Psoas muscle (tissue), 8 donors: Measurements from ENCODE around the gene CA10. TPM values are rescaled to one million over a fixed set of nuclear protein-coding genes. Genes with fewer than 3 reads are reported as not detected.

Experiments used
- ATAC-seq, 4 donors: fragments of 200-7000 bp; cut with Tn5 transposase; one replicate each; pipeline ENCODE4 v1.9.1; 2020; ENCODE audit warnings: moderate library complexity in 3 of 4, mild to moderate bottlenecking in 2 of 4
- DNase-seq, 2 donors: peaks; one replicate each; pipeline ENCODE4 v3.0.0-alpha.2; 2020
- H3K27ac ChIP-seq: fragments of 200-600 bp; one replicate; pipeline ENCODE4 v1.8.0; 2022
- H3K27me3 ChIP-seq, 3 donors: fragments of 200-600 bp in 1 of 3; one replicate each; pipeline versions ENCODE4 v1.6.1 to v1.8.0; 2013 to 2022; ENCODE audit warnings: low read length in 2 of 3, mild to moderate bottlenecking in 2 of 3, moderate library complexity in 1 of 3; ENCODE audit not compliant: insufficient read depth in 3 of 3
- H3K36me3 ChIP-seq, 2 donors: fragments of 200-600 bp in 1 of 2; one replicate each; pipeline versions ENCODE4 v1.6.1 to v1.8.0; 2013 to 2022; ENCODE audit warnings: low read depth in 1 of 2, mild to moderate bottlenecking in 1 of 2, moderate library complexity in 1 of 2; ENCODE audit not compliant: insufficient read depth in 1 of 2
- H3K4me1 ChIP-seq: fragments of 200-600 bp; one replicate; pipeline ENCODE4 v1.8.0; 2022
- H3K4me3 ChIP-seq: fragments of 200-600 bp; one replicate; pipeline ENCODE4 v1.8.0; 2022; ENCODE audit warnings: mild to moderate bottlenecking
- H3K9me3 ChIP-seq: fragments of 200-600 bp; one replicate; pipeline ENCODE4 v1.8.0; 2022
- CTCF ChIP-seq: fragments of 200-600 bp; IDR thresholded peaks from one replicate; pipeline ENCODE4 v1.8.0; 2022; ENCODE audit warnings: antibody characterized with exemption
- WGBS, 3 donors: extraction: QIAGEN DNeasy Blood & Tissue Kit; methylation state at CpG; one replicate each; pipeline versions ENCODE4 v1.1.6 to v1.1.7; 2013; 5-methylcytosine and 5-hydroxymethylcytosine counted together
- intact Hi-C, 2 donors: fragments of 100-400 bp; cut with DNase I; formaldehyde crosslinking; loops; one replicate each; pipeline versions ENCODE4 v1.11.0 to v1.14.2; 2022
- polyA plus RNA-seq, 3 donors: library from polyadenylated mRNA; stranded (reverse); fragments of 200-250 nt; gene quantifications; one replicate each; pipeline ENCODE4 v1.2.3, GENCODE V29; 2013
- total RNA-seq, 4 donors: library from RNA; stranded (reverse); fragmentation: NEBNext Ultra II Directional in 2 of 4; extraction: Animal tissue kit (Norgen Biotek cat#: 25700) in 2 of 4; gene quantifications; one replicate each; pipeline versions ENCODE4 v1.2.1 to v1.2.4, GENCODE V29; 2021 to 2023
- donor health status: healthy with polysubstance abuse.
- donor health status: DM: no; HTN: no; CAD: no; lungs with moderate emphysema.
- donor health status: Bipolar disorder and iron deficiency.
- donor health status: healthy.
- donor health status: DM: yes; HTN: yes; CAD: no.
- donor health status: DM: no; HTN: no; CAD: no.
- donor health status: DM: no; HTN: no; CAD: no.
- donor health status: DM: yes; HTN: yes; CAD: no.

CA10 gene
- total and polyA plus RNA-seq, 7 donors, result 0.03 to 0.04 TPM; not detected in 5

GRCh38 chr17:51833620-51834019 is 324.9 kb downstream of the CA10 start:
- ATAC-seq, result no peak
- Histone ChIP-seq H3K27ac (no peak overlapping the region), H3K4me3 (no peak overlapping the region), H3K27me3 (no peaks in the 10 kb centered on the region), H3K4me1 (no peaks in the 10 kb centered on the region), H3K36me3 (no peaks in the 10 kb centered on the region), H3K9me3 (no peaks in the 10 kb centered on the region)
- TF ChIP-seq CTCF, result no peak
- DNase-seq, result no peak
- 68 to 79% (median 77%) methylated on average over 3 of the region's 3 CpGs for WGBS, 3 donors
- intact Hi-C loops, result no loop called here

GRCh38 chr17:51833045-51833444 is 325.5 kb downstream of the CA10 start:
- Histone ChIP-seq H3K36me3 (no peaks in the 10 kb centered on the region), H3K27me3 (no peaks in the 10 kb centered on the region), H3K4me3 (no peak overlapping the region), H3K4me1 (no peaks in the 10 kb centered on the region), H3K9me3 (no peaks in the 10 kb centered on the region), H3K27ac (no peak overlapping the region)
- intact Hi-C loops, result no loop called here
- TF ChIP-seq CTCF, result no peak
- DNase-seq (no peak), ATAC-seq (no peak)
- WGBS, 3 donors, result 53 to 66% (median 63%) methylated on average over 2 of the region's 2 CpGs

GRCh38 chr17:51830886-51831285 is 327.6 kb downstream of the CA10 start:
- no peaks in the 10 kb centered on the region for H3K27me3 ChIP-seq
- WGBS, 3 donors, result 42 to 53% (median 49%) methylated on average over 3 of the region's 3 CpGs
- TF ChIP-seq CTCF, result no peak

GRCh38 chr17:51830451-51830850 is 328.1 kb downstream of the CA10 start:
- ATAC-seq (no peak), DNase-seq (no peak)
- H3K4me1 ChIP-seq, result no peaks in the 10 kb centered on the region
- no peak overlapping the region for H3K4me3 ChIP-seq
- WGBS, 3 donors, result 19 to 22% (median 21%) methylated on average over 1 of the region's 1 CpG
- no peaks in the 10 kb centered on the region for H3K9me3 ChIP-seq
- TF ChIP-seq CTCF, result no peak
- no peaks in the 10 kb centered on the region for H3K27me3 ChIP-seq
- H3K36me3 ChIP-seq, result no peaks in the 10 kb centered on the region
- no peak overlapping the region for H3K27ac ChIP-seq
- intact Hi-C loops, result no loop called here

More at GRCh38 chr17:51830886-51831285, 327.6 kb downstream of the CA10 start:
- Histone ChIP-seq H3K4me1 (no peaks in the 10 kb centered on the region), H3K27ac (no peak overlapping the region), H3K9me3 (no peaks in the 10 kb centered on the region), H3K36me3 (no peaks in the 10 kb centered on the region), H3K4me3 (no peak overlapping the region)
- DNase-seq, result no peak
- intact Hi-C loops, result no loop called here
- no peak for ATAC-seq

GRCh38 chr17:51828901-51829300 is 329.6 kb downstream of the CA10 start:
- Histone ChIP-seq H3K27me3 (no peaks in the 10 kb centered on the region), H3K4me3 (no peak overlapping the region), H3K27ac (no peak overlapping the region), H3K36me3 (no peaks in the 10 kb centered on the region), H3K9me3 (no peaks in the 10 kb centered on the region), H3K4me1 (no peaks in the 10 kb centered on the region)
- intact Hi-C loops, result no loop called here
- ATAC-seq, result no peak
- no peak for TF ChIP-seq CTCF
- 37 to 55% (median 46%) methylated on average over 2 of the region's 2 CpGs for WGBS, 3 donors
- DNase-seq, result no peak
